NCI-H1105 treated with DMSO at 0.1 percent for 48 hours (cell line): ENCODE results near the gene TMEM44.

Experiments
- DNase-seq: peaks from one replicate; lab custom pipeline; 2025; lab: John Stamatoyannopoulos, UW

The TMEM44 gene

GRCh38 chr3:194633349-194634004 lies at the start of gene TMEM44:
Gene TMEM44 (minus strand): TSS chr3:194633419. CDS start chr3:194633215, 204 bp downstream.
- peak; percentile 82 for DNase-seq

- DNase-seq, result peak; percentile 89
Observed at GRCh38 chr3:194682694-194683310, 49.6 kb upstream of the TMEM44 start.

GRCh38 chr3:194682189-194682693 lies 49.0 kb upstream of the TMEM44 start:
- no peak for DNase-seq

- no peak for DNase-seq
Observed at GRCh38 chr3:194680888-194681615, 47.8 kb upstream of the TMEM44 start.

- DNase-seq, result no peak
Observed at GRCh38 chr3:194676471-194676870, 43.3 kb upstream of the TMEM44 start.

GRCh38 chr3:194675680-194676079 lies 42.5 kb upstream of the TMEM44 start:
- no peak for DNase-seq

GRCh38 chr3:194675081-194675640 lies 41.9 kb upstream of the TMEM44 start:
- no peak for DNase-seq

- DNase-seq, result no peak
Observed at GRCh38 chr3:194673761-194674160, 40.5 kb upstream of the TMEM44 start.

GRCh38 chr3:194672876-194673275 lies 39.7 kb upstream of the TMEM44 start:
- no peak for DNase-seq

GRCh38 chr3:194671900-194672808 lies 38.9 kb upstream of the TMEM44 start, which contains the start of gene LSG1:
Gene LSG1 (minus strand): TSS chr3:194672191. CDS start chr3:194672162, 29 bp downstream.
- DNase-seq, result peak; percentile 99

GRCh38 chr3:194671511-194671899 lies 38.3 kb upstream of the TMEM44 start:
- DNase-seq, result peak; percentile 63

- no peak for DNase-seq
Observed at GRCh38 chr3:194667363-194667762, 34.1 kb upstream of the TMEM44 start.

- DNase-seq, result no peak
Observed at GRCh38 chr3:194664857-194665256, 31.6 kb upstream of the TMEM44 start.

- DNase-seq, result no peak
Observed at GRCh38 chr3:194661946-194662345, 28.7 kb upstream of the TMEM44 start.

GRCh38 chr3:194661374-194661773 lies 28.2 kb upstream of the TMEM44 start:
- DNase-seq, result no peak

GRCh38 chr3:194659778-194660177 lies 26.6 kb upstream of the TMEM44 start:
- no peak for DNase-seq

GRCh38 chr3:194658477-194659242 lies 25.4 kb upstream of the TMEM44 start:
- DNase-seq, result no peak

GRCh38 chr3:194657439-194657838 lies 24.2 kb upstream of the TMEM44 start:
- DNase-seq, result no peak

- no peak for DNase-seq
Observed at GRCh38 chr3:194654443-194654842, 21.2 kb upstream of the TMEM44 start.

- no peak for DNase-seq
Observed at GRCh38 chr3:194647747-194648146, 14.5 kb upstream of the TMEM44 start.

- DNase-seq, result no peak
Observed at GRCh38 chr3:194642769-194643168, 9.6 kb upstream of the TMEM44 start.
